Measurements from ENCODE around the gene ACCSL.

The ACCSL gene

DNA sequence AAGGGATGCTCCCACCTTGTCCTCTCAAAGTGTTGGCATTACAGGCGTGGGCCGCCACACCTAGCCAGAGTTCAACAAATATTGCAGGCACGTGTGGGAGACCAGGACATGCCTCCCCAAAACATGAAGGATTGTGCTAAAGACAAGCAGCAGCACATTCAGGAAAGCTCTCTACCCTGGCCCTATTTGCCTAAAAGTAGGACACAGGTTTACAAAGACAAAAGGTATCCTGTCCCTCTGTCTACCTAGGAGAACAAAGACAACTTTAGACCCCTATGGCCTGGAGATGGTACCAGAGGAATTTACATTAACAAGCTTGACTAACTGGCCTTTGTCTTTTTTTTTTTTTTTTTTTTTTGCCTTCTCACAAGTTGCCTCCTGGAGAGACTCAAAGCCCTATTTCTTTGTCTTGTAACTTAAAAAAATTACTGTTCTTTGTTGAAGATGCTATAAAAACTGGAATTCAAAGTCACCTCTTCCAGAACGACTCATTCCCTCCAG, 17.4 kb downstream of the ACCSL start:
- DNase-seq: no peak

GRCh38 chr11:44065841-44066731, 18.3 kb downstream of the ACCSL start, which contains the start of gene ACCS:
ACCS (plus strand) TSS chr11:44066270; CDS start chr11:44067628, 1,358 bp downstream.
- DNase-seq: peak; percentile 89 to 96 (median 89)

DNA sequence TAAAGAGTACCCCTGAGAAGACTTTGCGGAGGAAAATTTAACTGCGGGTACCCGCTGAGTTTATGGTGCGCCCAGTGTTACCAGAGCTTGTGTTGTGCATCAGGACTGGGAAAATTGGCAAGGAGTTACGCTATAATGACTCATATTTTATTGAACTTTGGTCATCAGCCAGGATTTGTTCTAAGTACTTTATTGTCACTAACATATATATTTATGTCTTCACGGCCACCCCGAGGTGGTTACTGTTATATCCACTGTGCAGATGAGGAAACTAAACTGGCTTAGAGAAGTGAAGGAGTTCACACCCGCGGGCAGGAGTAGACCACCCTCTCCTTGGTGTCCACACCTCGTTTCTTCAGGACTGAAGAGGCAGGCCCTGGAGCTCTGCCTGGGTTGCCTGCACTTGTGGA, 19.0 kb downstream of the ACCSL start:
- peak; percentile 52 to 81 (median 73) for DNase-seq

DNA sequence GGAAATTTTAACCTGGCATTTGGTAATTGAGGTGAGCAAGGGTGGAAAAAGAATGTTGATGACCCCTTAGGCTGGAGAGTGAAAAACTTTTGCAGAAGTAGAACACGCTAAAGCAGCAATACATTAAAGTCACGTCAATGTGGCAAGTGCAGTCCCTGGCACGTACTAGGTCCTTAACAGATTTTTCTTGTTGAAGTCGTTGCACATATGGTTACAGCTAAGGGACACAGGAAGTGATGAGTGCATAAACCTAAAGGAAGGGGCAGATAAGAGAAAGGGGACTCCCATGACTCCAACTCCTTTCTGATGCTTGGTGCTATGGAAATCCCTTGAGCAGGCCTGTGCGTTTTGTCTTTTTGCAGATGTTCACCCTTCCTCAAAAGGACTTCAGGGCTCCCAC, 19.5 kb downstream of the ACCSL start:
- peak; percentile 43 to 66 (median 45) for DNase-seq

GRCh38 chr11:44068180-44068579, 20.4 kb downstream of the ACCSL start:
- DNase-seq: no peak

DNA sequence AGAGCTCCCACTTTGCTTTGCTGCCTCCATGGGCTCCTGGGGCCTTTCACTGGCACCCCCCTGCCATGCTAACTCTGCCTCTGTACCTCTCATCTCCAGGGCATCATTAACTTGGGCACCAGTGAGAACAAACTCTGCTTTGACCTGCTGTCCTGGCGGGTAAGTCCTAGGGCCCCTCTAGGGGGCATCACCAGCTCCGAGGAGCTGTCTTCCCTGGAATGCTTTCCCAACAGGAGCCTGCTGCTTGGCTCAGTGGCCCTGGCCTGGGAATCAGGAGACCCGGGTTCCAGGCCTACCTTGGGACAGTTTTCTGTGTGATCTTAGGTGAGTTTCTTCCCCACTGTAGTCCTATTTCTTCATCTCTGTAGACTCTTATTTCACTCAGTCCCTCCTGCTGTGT, 23.4 kb downstream of the ACCSL start:
- no peak for DNase-seq

DNA sequence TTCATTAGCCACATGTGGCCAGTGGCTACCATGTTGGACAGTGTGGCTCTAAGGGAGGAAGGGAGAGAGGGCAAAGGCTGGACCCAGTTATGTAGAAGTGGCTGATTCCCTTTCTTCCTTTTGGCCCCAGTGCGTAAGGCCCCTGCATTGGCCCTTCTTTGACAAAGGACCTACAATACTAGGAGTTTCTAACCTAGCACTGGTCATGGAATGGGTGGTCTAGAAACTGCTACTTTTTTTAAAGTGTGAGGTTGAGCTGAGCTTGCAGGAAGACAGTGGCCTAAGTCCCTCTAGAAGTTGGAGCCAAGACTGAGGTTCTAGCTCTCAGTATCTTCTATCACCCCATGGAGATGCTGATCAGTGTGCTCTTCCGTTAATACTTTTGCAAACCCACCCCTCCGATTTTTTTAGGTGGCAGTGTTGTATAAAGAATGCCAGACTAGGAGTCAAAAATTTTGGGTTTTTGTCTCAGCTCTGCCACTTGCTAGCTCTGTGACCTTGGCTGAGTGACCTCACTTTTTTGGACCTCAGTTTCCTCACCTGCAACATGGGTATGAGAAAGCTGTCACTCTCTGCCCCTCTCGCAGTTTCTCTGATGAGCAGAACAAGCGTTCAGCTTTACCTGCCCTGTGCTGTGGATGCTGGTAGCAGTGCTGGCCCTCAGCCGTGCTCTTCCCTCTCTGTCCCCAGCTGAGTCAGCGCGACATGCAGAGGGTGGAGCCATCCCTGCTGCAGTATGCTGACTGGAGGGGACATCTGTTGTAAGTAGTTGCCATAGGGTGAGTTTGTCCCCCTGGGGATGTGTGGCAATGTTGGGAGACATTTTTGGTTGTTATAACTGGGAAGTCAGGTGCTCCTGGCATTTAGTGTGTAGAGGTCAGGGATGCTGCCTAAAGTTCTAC, 25.2 kb downstream of the ACCSL start:
- no peak for DNase-seq

DNA sequence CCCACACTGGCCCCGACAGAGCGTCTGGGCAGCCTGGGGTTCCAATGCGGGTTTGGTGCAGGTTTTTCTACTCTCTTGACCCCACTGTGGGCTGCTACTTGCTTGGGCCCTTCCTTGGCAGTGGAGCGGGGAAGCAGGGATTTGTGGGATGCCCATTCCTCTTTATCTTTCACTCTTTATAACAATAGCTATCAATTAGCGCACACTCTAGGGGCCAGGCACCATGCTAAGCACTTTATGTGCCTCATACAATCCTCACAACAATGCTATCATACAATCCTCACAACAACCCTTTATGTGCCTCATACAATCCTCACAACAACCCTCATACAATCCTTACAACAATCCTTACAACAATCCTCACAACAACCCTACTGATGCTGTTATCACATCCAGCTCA, 31.0 kb downstream of the ACCSL start:
- DNase-seq: no peak

DNA sequence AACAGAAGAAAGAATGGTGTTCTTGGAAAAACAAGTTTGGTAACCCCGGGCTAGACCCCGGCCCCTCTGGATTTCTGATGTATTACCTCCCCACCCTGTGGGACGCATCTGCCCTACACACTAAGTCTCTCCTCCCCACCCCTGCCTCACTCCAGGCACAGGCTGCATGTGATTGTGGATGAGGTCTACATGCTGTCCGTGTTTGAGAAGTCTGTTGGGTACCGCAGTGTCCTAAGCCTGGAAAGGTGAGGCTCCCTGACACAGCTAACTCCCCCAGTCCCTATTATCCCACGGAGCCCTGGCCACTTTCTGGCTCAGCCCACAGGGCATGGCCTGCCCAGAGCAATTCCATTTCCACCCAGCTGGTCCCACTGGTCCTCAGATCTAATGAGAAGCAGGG, 31.6 kb downstream of the ACCSL start:
- no peak for DNase-seq

- DNase-seq: no peak
Observed at GRCh38 chr11:44080951-44081350, 33.2 kb downstream of the ACCSL start.

- no peak for DNase-seq
Observed at GRCh38 chr11:44082645-44083044, 34.9 kb downstream of the ACCSL start.

DNA sequence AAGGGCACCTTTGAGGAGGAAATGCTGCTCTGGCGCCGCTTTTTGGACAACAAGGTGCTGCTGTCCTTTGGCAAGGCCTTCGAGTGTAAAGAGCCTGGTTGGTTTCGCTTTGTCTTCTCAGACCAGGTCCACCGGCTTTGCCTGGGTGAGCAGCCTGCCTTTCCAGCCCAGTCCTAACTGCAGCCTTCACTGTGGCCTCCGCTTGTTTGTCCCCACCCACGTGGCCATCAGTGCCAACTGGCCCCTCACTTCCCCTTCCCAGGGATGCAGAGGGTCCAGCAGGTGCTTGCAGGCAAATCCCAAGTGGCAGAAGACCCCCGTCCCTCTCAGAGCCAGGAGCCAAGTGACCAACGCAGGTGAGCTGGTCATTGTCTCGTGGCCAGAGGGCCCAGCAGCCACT, 35.7 kb downstream of the ACCSL start:
- DNase-seq: no peak

DNA sequence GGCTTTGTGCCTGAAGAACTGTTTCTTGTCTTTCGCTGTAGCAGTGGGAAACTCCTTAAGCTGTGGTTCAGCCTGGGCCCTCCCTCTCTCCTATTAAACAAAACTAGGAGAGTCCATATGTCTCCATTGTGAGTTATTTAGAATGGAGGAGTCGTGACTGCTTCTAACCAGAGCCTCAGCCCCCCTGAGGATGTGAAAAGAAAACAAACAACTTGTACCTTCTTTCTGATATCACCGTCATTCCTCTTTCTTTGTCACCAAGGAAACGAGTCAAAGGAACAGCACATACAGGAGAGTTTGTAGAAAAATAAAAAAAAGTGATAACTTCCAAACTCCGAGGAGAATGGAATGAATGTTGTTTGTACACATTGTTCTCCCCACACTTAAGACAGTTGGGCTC, 36.1 kb downstream of the ACCSL start:
- DNase-seq: no peak

DNA sequence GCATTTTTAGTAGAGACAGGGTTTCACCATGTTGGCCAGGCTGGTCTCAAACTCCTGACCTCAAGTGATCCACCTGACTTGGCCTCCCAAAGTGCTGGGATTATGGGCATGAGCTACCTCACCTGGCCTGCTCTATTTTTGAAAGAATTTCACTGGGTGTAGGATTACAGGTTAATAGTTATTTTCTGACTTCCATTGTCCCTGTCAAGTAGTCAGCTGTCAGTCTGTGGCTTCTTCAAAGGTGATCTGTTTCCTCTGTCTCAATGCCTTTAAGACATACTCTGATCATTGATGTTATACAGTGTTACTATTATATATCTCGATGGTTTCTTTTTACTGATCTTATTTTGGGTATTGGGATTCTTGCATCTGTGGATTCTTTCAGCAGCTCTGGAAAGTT, 37.5 kb downstream of the ACCSL start:
- no peak for DNase-seq

DNA sequence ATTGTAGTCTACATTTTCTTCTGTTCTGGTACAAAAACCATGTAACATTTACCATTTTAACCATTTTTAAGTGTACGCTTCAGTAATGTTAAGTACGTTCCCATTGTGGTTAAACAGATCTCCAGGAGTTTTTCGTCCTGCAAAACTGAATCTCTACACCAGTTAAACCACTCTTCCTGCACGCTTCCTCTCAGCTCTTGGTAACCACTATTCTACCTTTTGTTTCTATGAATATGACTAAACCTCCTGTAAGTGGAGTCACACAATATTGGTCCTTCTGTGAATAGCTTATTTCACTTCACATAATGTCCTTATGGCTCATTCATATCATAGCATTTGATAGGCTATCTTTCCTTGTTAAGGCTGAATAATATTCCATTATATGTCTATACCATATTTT, 40.6 kb downstream of the ACCSL start:
- DNase-seq: no peak

DNA sequence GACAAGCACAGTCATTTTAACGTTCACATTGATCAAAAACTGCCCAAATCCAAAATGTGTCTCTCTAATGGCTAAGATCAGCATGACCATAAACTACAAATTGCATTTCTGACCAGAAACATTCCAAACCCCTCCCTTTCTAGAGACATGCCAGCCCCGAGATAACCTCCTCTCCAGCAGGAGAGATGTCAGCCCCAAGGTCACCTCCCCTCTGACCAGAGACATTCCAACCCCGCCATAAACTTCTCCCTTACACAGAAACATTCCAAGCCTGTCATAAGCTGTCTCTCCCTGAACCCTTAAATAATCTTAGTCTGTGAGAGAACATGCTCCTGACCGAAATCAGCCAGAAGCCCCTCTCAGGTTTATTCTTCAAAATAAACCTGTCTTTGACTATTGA, 41.1 kb downstream of the ACCSL start:
- DNase-seq: no peak

- DNase-seq: no peak
Observed at GRCh38 chr11:44090539-44090938, 42.8 kb downstream of the ACCSL start.

DNA sequence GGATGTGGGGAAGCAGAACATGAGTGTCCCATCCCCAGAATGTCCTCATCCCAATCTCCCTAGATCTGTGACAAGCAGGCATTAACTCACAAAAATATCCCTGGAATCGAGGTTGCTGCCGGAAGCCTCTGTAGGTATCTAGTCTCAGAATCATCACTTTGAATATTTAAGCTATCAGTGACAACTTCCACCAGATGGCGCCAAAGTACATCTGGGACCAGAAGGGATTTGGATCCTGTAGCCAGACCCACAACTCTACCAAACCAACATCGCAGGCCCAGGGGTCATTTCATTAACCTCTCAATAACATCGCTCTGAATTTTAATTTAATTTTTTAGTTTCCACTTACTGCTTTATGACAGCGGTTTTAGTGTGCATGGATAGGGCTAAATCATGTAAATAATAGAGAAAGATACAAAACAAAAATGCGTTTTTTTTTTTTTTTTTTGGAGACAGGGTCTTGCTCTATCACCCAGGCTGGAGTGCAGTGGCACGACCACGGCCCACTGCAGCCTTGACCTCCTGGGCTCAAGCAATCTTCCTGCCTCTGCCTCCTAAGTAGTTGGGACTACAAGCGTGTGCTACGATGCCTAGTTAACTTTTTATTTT, 46.6 kb downstream of the ACCSL start:
- peak; percentile 92 to 95 (median 94) for DNase-seq

GRCh38 chr11:44095506-44096359, 48.0 kb downstream of the ACCSL start, which contains the start of gene EXT2:
EXT2 (plus strand) TSS chr11:44095678; CDS start chr11:44107713, 12,035 bp downstream.
- DNase-seq: peak; percentile 88 to 93 (median 92)

- peak in 1 of 3 donors; percentile 14 for DNase-seq
Observed at GRCh38 chr11:44096360-44097185, 48.8 kb downstream of the ACCSL start.

DNA sequence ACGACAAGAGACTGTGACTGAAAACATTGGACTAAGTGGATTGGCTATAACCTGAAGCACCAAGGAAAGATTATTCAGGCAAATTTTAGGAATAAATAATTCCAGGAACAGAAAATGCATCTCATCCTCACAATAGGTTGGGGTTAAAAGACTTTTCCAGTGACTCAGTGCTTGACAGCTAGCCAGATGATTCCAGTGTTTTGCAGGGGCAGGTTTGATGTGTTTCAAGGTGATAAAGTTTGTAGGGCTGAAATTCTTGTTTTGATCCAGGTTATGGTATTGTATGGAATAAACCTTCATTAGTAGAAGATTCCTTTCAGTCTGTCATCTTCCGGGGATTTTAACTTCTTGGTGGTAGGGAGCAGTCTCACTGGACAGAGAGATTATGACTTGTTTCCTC, 50.0 kb downstream of the ACCSL start:
- no peak for DNase-seq
